H4 (cell line): ENCODE data around the gene LCA5. TPM values are rescaled to one million over a fixed set of nuclear protein-coding genes. Genes with fewer than 3 reads are reported as not detected.
"Not testable (repeated sequence)": the region's sequence is repeated elsewhere in the genome, so short reads cannot be mapped to it uniquely, and the experiment has no call there.

Experiments
- DNase-seq: peaks from one replicate; pipeline ENCODE4 v3.0.0-alpha.2; 2015; ENCODE audit warnings: low spot score
- total RNA-seq: library from RNA; depleted of rRNA; stranded (reverse); fragments of >200 nt; shearing (Covaris generic); gene quantifications from 2 replicates; pipeline ENCODE4 v1.2.3, GENCODE V29; 2014

The LCA5 gene
- total RNA-seq, 1 experiment from 2014 or later = 2.4 TPM

- DNase-seq = no peak
These were observed 1.1 kb upstream of the LCA5 start for GRCh38 chr6:79538106-79538971.

- no peak for DNase-seq
These were observed 661 bp downstream of the LCA5 start for GRCh38 chr6:79536585-79536953.

- not testable (repeated sequence) for DNase-seq
These were observed 7.7 kb downstream of the LCA5 start for GRCh38 chr6:79529567-79529966.

- DNase-seq = peak; percentile 4
These were observed 10.3 kb downstream of the LCA5 start for GRCh38 chr6:79526897-79527296.

GRCh38 chr6:79525272-79526100 is 11.7 kb downstream of the LCA5 start:
- DNase-seq = peak; percentile 16

- no peak for DNase-seq
These were observed 13.2 kb downstream of the LCA5 start for GRCh38 chr6:79524065-79524464.

GRCh38 chr6:79522609-79523008 is 14.6 kb downstream of the LCA5 start:
- no peak for DNase-seq

- DNase-seq = no peak
These were observed 16.7 kb downstream of the LCA5 start for GRCh38 chr6:79520534-79520933.

GRCh38 chr6:79518842-79519241 is 18.4 kb downstream of the LCA5 start:
- DNase-seq = no peak

- DNase-seq = no peak
These were observed 21.8 kb downstream of the LCA5 start for GRCh38 chr6:79515436-79515835.

GRCh38 chr6:79513111-79513510 is 24.1 kb downstream of the LCA5 start:
- no peak for DNase-seq

- DNase-seq = no peak
These were observed 25.2 kb downstream of the LCA5 start for GRCh38 chr6:79512014-79512413.

GRCh38 chr6:79510707-79511106 is 26.5 kb downstream of the LCA5 start:
- no peak for DNase-seq

GRCh38 chr6:79506251-79506650 is 31.0 kb downstream of the LCA5 start:
- DNase-seq = no peak

GRCh38 chr6:79504372-79504771 is 32.9 kb downstream of the LCA5 start:
- DNase-seq = no peak

GRCh38 chr6:79498842-79499241 is 38.4 kb downstream of the LCA5 start:
- DNase-seq = no peak

GRCh38 chr6:79495246-79495645 is 42.0 kb downstream of the LCA5 start:
- DNase-seq = no peak

GRCh38 chr6:79494841-79495240 is 42.4 kb downstream of the LCA5 start:
- DNase-seq = no peak

- no peak for DNase-seq
These were observed 66.5 kb downstream of the LCA5 start for GRCh38 chr6:79470728-79471127.

GRCh38 chr6:79469376-79470246 is 67.6 kb downstream of the LCA5 start:
- no peak for DNase-seq

- no peak for DNase-seq
These were observed 68.6 kb downstream of the LCA5 start for GRCh38 chr6:79468587-79468986.

- DNase-seq = no peak
These were observed 69.1 kb downstream of the LCA5 start for GRCh38 chr6:79468116-79468515.
